Sigmoid colon (tissue), 7 donors: ENCODE data around the gene TUBA8. TPM values are rescaled to one million over a fixed set of nuclear protein-coding genes. Genes with fewer than 3 reads are reported as not detected.
A peak's percentile ranks its signal among the peaks of the same experiment; 100 is the strongest.
"Not testable (repeated sequence)": the region's sequence is repeated elsewhere in the genome, so short reads cannot be mapped to it uniquely, and the experiment has no call there.

Source experiments
- DNase-seq: peaks from one replicate; pipeline ENCODE4 v3.0.0-alpha.2; 2019
- H3K27ac ChIP-seq, 4 donors: fragments of 200-600 bp; sonication (generic); one replicate each; pipeline ENCODE4 v1.5.1; 2016 to 2019; ENCODE audit warnings: mild to moderate bottlenecking in 1 of 4
- H3K27me3 ChIP-seq, 3 donors: fragments of 200-600 bp; sonication (generic); one replicate each; pipeline ENCODE4 v1.5.1; 2019; ENCODE audit warnings: mild to moderate bottlenecking in 1 of 3
- H3K36me3 ChIP-seq, 4 donors: fragments of 200-600 bp; sonication (generic); one replicate each; pipeline ENCODE4 v1.5.1; 2016 to 2019
- H3K4me1 ChIP-seq, 4 donors: fragments of 200-600 bp; sonication (generic); one replicate each; pipeline ENCODE4 v1.5.1; 2017 to 2019
- H3K4me3 ChIP-seq, 4 donors: fragments of 200-600 bp; sonication (generic); one replicate each; pipeline ENCODE4 v1.5.1; 2017 to 2019; ENCODE audit warnings: mild to moderate bottlenecking in 2 of 4, moderate library complexity in 1 of 4
- H3K9me3 ChIP-seq, 4 donors: fragments of 200-600 bp in 3 of 4; sonication (generic) in 3 of 4; one replicate each; pipeline versions ENCODE4 v1.5.1 to v1.6.1; 2013 to 2019
- CTCF ChIP-seq, 4 experiments: fragments of 450-650 bp in 3 of 4; fragments of 200-600 bp in 1 of 4; IDR thresholded peaks; one replicate each; pipeline ENCODE4 v1.5.1; 2016 to 2019; ENCODE audit warnings: antibody characterized with exemption in 4 of 4, mild to moderate bottlenecking in 3 of 4, moderate library complexity in 2 of 4
- EP300 ChIP-seq, 4 donors: sonication (generic); formaldehyde crosslinking; IDR thresholded peaks; one replicate each; pipeline ENCODE4 v1.6.1; 2017; ENCODE audit warnings: antibody characterized with exemption in 4 of 4
- POLR2A ChIP-seq, 2 donors: fragments of 450-650 bp; IDR thresholded peaks; one replicate each; pipeline ENCODE4 v1.6.1; 2016; ENCODE audit warnings: antibody characterized with exemption in 2 of 2, mild to moderate bottlenecking in 2 of 2, moderate library complexity in 2 of 2
- POLR2AphosphoS5 ChIP-seq, 4 donors: sonication (generic); formaldehyde crosslinking; IDR thresholded peaks; one replicate each; pipeline ENCODE4 v1.6.1; 2017; ENCODE audit warnings: antibody characterized with exemption in 4 of 4
- WGBS, 2 donors: extraction: QIAGEN DNeasy Blood & Tissue Kit; methylation state at CpG; one replicate each; pipeline ENCODE4 v1.1.7; 2013; 5-methylcytosine and 5-hydroxymethylcytosine counted together
- intact Hi-C: fragments of 100-400 bp; cut with DNase I; formaldehyde crosslinking; loops from one replicate; pipeline ENCODE4 v1.15.1; 2023
- polyA plus RNA-seq, 3 donors: library from polyadenylated mRNA; stranded (reverse); fragments of 200-250 nt; gene quantifications; one replicate each; pipeline ENCODE4 v1.2.3, GENCODE V29; 2013
- total RNA-seq, 4 donors: library from RNA; depleted of rRNA; stranded (reverse); fragments of >200 nt; gene quantifications; one replicate each; pipeline ENCODE4 v1.1.0, GENCODE V29; 2016
- donor health status: healthy with polysubstance abuse.
- donor health status: Bipolar disorder and iron deficiency.
- donor health status: healthy.

The TUBA8 gene
- total and polyA plus RNA-seq, 7 donors: 0.81 to 3.3 (median 1.1) TPM

GRCh38 chr22:18126606-18127005, 16.0 kb downstream of the TUBA8 start:
- Histone ChIP-seq H3K27ac (no peak overlapping the region), H3K4me3 (no peak overlapping the region), H3K36me3 (peaks cover 0 to 7% (median 0%) of the 10 kb centered on the region in 4 donors), H3K27me3 (no peaks in the 10 kb centered on the region), H3K4me1 (no peaks in the 10 kb centered on the region), H3K9me3 (no peaks in the 10 kb centered on the region)
- intact Hi-C loops: no loop called here
- DNase-seq: no peak
- 98% methylated on average over 18 of the region's 18 CpGs for WGBS, 2 donors
- no peak for TF ChIP-seq CTCF (IDR thresholded peaks at IDR 0.05)
- TF ChIP-seq POLR2AphosphoS5 (IDR thresholded peaks at IDR 0.05): no peak
- no peak for TF ChIP-seq POLR2A (IDR thresholded peaks at IDR 0.05)
- no peak for TF ChIP-seq EP300 (IDR thresholded peaks at IDR 0.05)

DNA sequence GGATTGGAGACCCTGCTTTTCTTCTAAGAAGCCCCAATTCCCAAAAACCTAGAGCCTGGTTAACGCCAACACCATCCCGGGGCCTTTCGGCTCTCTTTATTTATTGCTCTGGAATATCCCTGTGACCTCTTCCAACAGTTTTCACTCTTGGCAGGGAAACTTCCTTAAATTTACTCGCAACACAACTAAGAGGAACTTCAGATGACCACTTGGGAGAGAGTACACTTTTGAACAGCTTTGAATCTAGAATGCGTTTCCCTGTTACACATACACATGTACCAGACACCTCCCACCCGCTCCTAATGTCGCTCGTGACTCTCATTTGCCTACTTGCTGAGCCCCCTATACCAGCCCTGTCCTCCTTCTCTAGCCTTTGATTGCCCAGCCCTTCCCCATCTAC, 19.4 kb downstream of the TUBA8 start:
- Histone ChIP-seq H3K27ac (no peak overlapping the region), H3K36me3 (peaks cover 0 to 7% (median 0%) of the 10 kb centered on the region in 4 donors), H3K27me3 (no peaks in the 10 kb centered on the region), H3K4me1 (no peaks in the 10 kb centered on the region), H3K4me3 (no peak overlapping the region), H3K9me3 (no peaks in the 10 kb centered on the region)
- no peak for DNase-seq
- intact Hi-C loops: no loop called here
- WGBS, 2 donors: 88 to 92% methylated on average over 8 of the region's 8 CpGs
- TF ChIP-seq POLR2A (IDR thresholded peaks at IDR 0.05): no peak
- TF ChIP-seq POLR2AphosphoS5 (IDR thresholded peaks at IDR 0.05): no peak
- no peak for TF ChIP-seq CTCF (IDR thresholded peaks at IDR 0.05)

DNA sequence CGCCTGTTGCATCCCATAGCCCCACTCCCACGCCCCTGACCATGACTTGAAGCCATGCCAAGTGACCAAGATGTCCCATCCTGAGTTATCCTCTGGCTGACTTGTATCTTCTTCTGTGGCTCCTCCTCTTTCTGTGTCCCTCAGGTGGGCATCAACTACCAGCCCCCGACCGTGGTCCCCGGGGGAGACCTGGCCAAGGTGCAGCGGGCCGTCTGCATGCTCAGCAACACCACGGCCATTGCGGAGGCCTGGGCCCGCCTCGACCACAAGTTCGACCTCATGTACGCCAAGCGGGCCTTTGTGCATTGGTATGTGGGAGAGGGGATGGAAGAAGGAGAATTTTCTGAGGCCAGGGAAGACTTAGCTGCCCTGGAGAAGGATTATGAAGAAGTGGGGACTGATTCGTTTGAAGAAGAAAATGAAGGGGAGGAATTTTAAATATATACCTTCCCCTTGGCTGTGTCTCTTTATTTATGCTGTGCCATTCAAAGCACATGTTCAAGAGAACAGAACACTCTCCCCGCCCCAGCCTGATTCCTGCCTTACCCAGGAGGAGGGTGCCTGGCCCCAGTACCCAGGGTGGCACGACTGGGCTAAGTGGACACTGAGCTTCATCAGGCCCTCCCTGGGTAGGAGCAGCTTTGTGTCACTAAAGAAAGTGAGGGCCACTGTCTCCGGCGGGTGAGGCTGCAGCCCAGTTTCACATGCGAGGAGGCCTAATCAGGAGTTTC, 20.3 kb downstream of the TUBA8 start:
- H3K27ac ChIP-seq: no peak overlapping the region
- H3K4me3 ChIP-seq: no peak overlapping the region
- H3K4me1 ChIP-seq: no peaks in the 10 kb centered on the region
- peaks cover 0 to 7% (median 0%) of the 10 kb centered on the region in 4 donors for H3K36me3 ChIP-seq
- TF ChIP-seq POLR2A (IDR thresholded peaks at IDR 0.05): no peak
- TF ChIP-seq POLR2AphosphoS5 (IDR thresholded peaks at IDR 0.05): no peak
- TF ChIP-seq EP300 (IDR thresholded peaks at IDR 0.05): no peak
- no peak for TF ChIP-seq CTCF (IDR thresholded peaks at IDR 0.05)
- DNase-seq: no peak
- no peaks in the 10 kb centered on the region for H3K9me3 ChIP-seq
- intact Hi-C loops: no loop called here
- H3K27me3 ChIP-seq: no peaks in the 10 kb centered on the region
- WGBS, 2 donors: 95 to 96% methylated on average over 20 of the region's 20 CpGs

DNA sequence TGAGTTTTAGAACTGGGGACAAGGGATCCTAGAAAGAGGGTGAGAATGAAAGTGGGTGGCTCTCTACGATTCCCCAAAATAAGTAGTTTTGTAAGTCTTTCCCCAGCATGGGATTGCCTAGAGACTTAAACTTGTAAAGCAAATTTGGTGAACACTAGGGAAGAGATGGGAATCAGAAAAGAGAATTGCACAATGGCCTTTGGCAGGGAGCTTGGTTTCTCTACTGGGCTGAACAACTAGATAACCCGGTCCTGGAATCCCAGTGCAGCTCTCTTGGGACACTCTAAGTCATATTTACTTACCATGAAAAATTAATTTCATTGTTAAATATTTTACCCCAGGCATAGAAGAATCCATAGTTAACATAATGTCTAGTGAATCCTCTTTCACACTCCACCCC, 22.8 kb downstream of the TUBA8 start:
- H3K4me1 ChIP-seq: no peaks in the 10 kb centered on the region
- H3K9me3 ChIP-seq: no peaks in the 10 kb centered on the region
- peak overlapping the region in 1 of 4 donors; percentile 32 for H3K27ac ChIP-seq
- no peak for DNase-seq
- 78 to 81% methylated on average over 2 of the region's 2 CpGs for WGBS, 2 donors
- TF ChIP-seq POLR2AphosphoS5 (IDR thresholded peaks at IDR 0.05) (no peak), POLR2A (IDR thresholded peaks at IDR 0.05) (no peak)
- H3K4me3 ChIP-seq: no peak overlapping the region
- no peaks in the 10 kb centered on the region for H3K27me3 ChIP-seq
- H3K36me3 ChIP-seq: no peaks in the 10 kb centered on the region
- intact Hi-C loops: no loop called here

GRCh38 chr22:18136563-18137320, 26.1 kb downstream of the TUBA8 start:
- no peak for TF ChIP-seq EP300 (IDR thresholded peaks at IDR 0.05)
- no peak for TF ChIP-seq POLR2A (IDR thresholded peaks at IDR 0.05)
- no peak for TF ChIP-seq CTCF (IDR thresholded peaks at IDR 0.05)
- no peak for TF ChIP-seq POLR2AphosphoS5 (IDR thresholded peaks at IDR 0.05)
- Histone ChIP-seq H3K9me3 (no peaks in the 10 kb centered on the region), H3K27me3 (no peaks in the 10 kb centered on the region), H3K4me1 (no peaks in the 10 kb centered on the region), H3K36me3 (no peaks in the 10 kb centered on the region), H3K4me3 (no peak overlapping the region), H3K27ac (no peak overlapping the region)
- intact Hi-C loops: loop anchor here (5.0 kb wide), 1 partner anchor 49 kb away; no protein-coding TSS in a partner anchor
- WGBS, 2 donors: 91 to 94% methylated on average over 21 of the region's 21 CpGs
- DNase-seq: no peak

GRCh38 chr22:18141004-18141403, 30.4 kb downstream of the TUBA8 start:
- not testable (repeated sequence) for H3K4me1 ChIP-seq, H3K4me3 ChIP-seq, H3K27ac ChIP-seq, H3K36me3 ChIP-seq, H3K9me3 ChIP-seq, DNase-seq, H3K27me3 ChIP-seq
- intact Hi-C loops: loop anchor here (5.0 kb wide), 1 partner anchor 34 kb away; no protein-coding TSS in a partner anchor
- WGBS, 2 donors: 93 to 97% methylated on average over 6 of the region's 6 CpGs
